Adrenal gland (tissue), 12 donors: ENCODE measurements around the gene PXDN. TPM values are rescaled to one million over a fixed set of nuclear protein-coding genes. Genes with fewer than 3 reads are reported as not detected.

Experiments
- DNase-seq, 7 donors: peaks; one replicate each; pipeline ENCODE4 v3.0.0-alpha.2; 2019 to 2020
- H3K27ac ChIP-seq, 5 donors: fragments of 200-600 bp; sonication (generic) in 4 of 5; 1 replicate in 3 of 5; 2 replicates in 2 of 5; pipeline versions ENCODE4 v1.5.1 to v1.8.0; 2016 to 2020; ENCODE audit warnings: mild to moderate bottlenecking in 1 of 5
- H3K27me3 ChIP-seq: fragments of 200-600 bp; 2 replicates; pipeline ENCODE4 v1.8.0; 2021
- H3K36me3 ChIP-seq, 2 donors: fragments of 200-600 bp; replicated peaks in 1 of 2; 1 replicate in 1 of 2; 2 replicates in 1 of 2; pipeline versions ENCODE4 v1.5.1 to v1.8.0; 2018 to 2022
- H3K4me1 ChIP-seq, 2 donors: fragments of 200-600 bp; replicated peaks in 1 of 2; 1 replicate in 1 of 2; 2 replicates in 1 of 2; pipeline versions ENCODE4 v1.5.1 to v1.8.0; 2018 to 2021
- H3K4me3 ChIP-seq, 4 donors: fragments of 200-600 bp; sonication (generic) in 3 of 4; one replicate each; pipeline ENCODE4 v1.5.1; 2016 to 2018
- H3K9me3 ChIP-seq, 3 donors: fragments of 200-600 bp; sonication (generic) in 1 of 3; replicated peaks in 1 of 3; 1 replicate in 2 of 3; 2 replicates in 1 of 3; pipeline versions ENCODE4 v1.5.1 to v1.8.0; 2016 to 2021
- CTCF ChIP-seq, 6 experiments: fragments of 450-650 bp in 4 of 6; fragments of 200-600 bp in 2 of 6; sonication (generic) in 1 of 6; IDR thresholded peaks; 1 replicate in 5 of 6; 2 replicates in 1 of 6; pipeline versions ENCODE4 v1.5.1 to v1.8.0; 2016 to 2021; ENCODE audit warnings: antibody characterized with exemption in 6 of 6, mild to moderate bottlenecking in 2 of 6, moderate library complexity in 1 of 6
- POLR2A ChIP-seq, 2 donors: fragments of 450-650 bp; IDR thresholded peaks; one replicate each; pipeline ENCODE4 v1.6.1; 2017; ENCODE audit warnings: antibody characterized with exemption in 2 of 2, mild to moderate bottlenecking in 2 of 2, moderate library complexity in 1 of 2
- WGBS, 4 donors: extraction: QIAGEN DNeasy Blood & Tissue Kit in 2 of 4; methylation state at CpG; one replicate each; pipeline versions ENCODE4 v1.1.5 to v1.1.7; 2013 to 2017; 5-methylcytosine and 5-hydroxymethylcytosine counted together
- intact Hi-C, 2 donors: fragments of 100-400 bp; cut with DNase I; formaldehyde crosslinking; loops; one replicate each; pipeline versions ENCODE4 v1.14.1 to v1.15.0; 2022 to 2023
- polyA plus RNA-seq, 3 donors: library from polyadenylated mRNA; stranded (reverse); fragments of 200-250 nt in 2 of 3; fragments of 350-450 nt in 1 of 3; fragmentation: Illumina TruSeq in 1 of 3; extraction: RNeasy Lipid Tissue Mini Kit (QIAGEN cat#74804) in 1 of 3; gene quantifications; one replicate each; pipeline ENCODE4 v1.2.3, GENCODE V29; 2013 to 2014
- total RNA-seq, 9 donors: library from RNA; depleted of rRNA in 4 of 9; stranded (reverse); fragments of >200 nt in 4 of 9; fragments of 120-200 nt in 1 of 9; fragmentation: NEBNext Ultra II Directional in 1 of 9; extraction: Animal tissue kit (Norgen Biotek cat#: 25700) in 1 of 9; gene quantifications; one replicate each; pipeline versions ENCODE4 v1.1.0 to v1.2.4, GENCODE V29; 2013 to 2023
- donor health status: healthy with polysubstance abuse.
- donor health status: Bipolar disorder and iron deficiency.
- donor health status: DM: yes; HTN: yes; CAD: no.
- donor health status: DM: no; HTN: no; CAD: no.
- donor health status: DM: no; HTN: no; CAD: no.
- donor health status: DM: yes; HTN: yes; CAD: no.

Gene PXDN
- total and polyA plus RNA-seq, 12 donors: 8.5 to 39.5 (median 22.1) TPM

- H3K36me3 ChIP-seq: no peaks in the 10 kb centered on the region
- no peak overlapping the region for H3K4me3 ChIP-seq
- no peak overlapping the region for H3K27ac ChIP-seq
- H3K27me3 ChIP-seq: no peaks in the 10 kb centered on the region
- H3K4me1 ChIP-seq: no peaks in the 10 kb centered on the region
- DNase-seq: no peak
- TF ChIP-seq POLR2A (IDR thresholded peaks at IDR 0.05) (no peak), CTCF (IDR thresholded peaks at IDR 0.05) (no peak)
- 70 to 89% (median 87%) methylated on average over 10 to 18 of the region's 18 CpGs for WGBS, 4 donors
- no peaks in the 10 kb centered on the region for H3K9me3 ChIP-seq
- intact Hi-C loops: no loop called here
These were observed 110.3 kb downstream of the PXDN start for GRCh38 chr2:1633936-1634587.

- no peaks in the 10 kb centered on the region for H3K27me3 ChIP-seq
- H3K4me1 ChIP-seq: no peaks in the 10 kb centered on the region
- DNase-seq: no peak
- TF ChIP-seq CTCF (IDR thresholded peaks at IDR 0.05) (no peak), POLR2A (IDR thresholded peaks at IDR 0.05) (no peak)
- 85 to 95% (median 89%) methylated on average over 17 of the region's 17 CpGs for WGBS, 4 donors
- no peak overlapping the region for H3K4me3 ChIP-seq
- H3K36me3 ChIP-seq: no peaks in the 10 kb centered on the region
- intact Hi-C loops: no loop called here
- no peak overlapping the region for H3K27ac ChIP-seq
- H3K9me3 ChIP-seq: no peaks in the 10 kb centered on the region
These were observed 111.1 kb downstream of the PXDN start for GRCh38 chr2:1633092-1633671.

- Histone ChIP-seq H3K9me3 (no peaks in the 10 kb centered on the region), H3K27me3 (no peaks in the 10 kb centered on the region), H3K4me3 (no peak overlapping the region), H3K27ac (no peak overlapping the region), H3K36me3 (no peaks in the 10 kb centered on the region), H3K4me1 (no peaks in the 10 kb centered on the region)
- intact Hi-C loops: no loop called here
- no peak for TF ChIP-seq CTCF (IDR thresholded peaks at IDR 0.05)
- TF ChIP-seq POLR2A (IDR thresholded peaks at IDR 0.05): no peak
- WGBS, 4 donors: 86 to 94% (median 87%) methylated on average over 6 to 13 of the region's 13 CpGs
- no peak for DNase-seq
These were observed 111.8 kb downstream of the PXDN start for GRCh38 chr2:1632510-1632909.

GRCh38 chr2:1632002-1632348 is 112.3 kb downstream of the PXDN start:
- Histone ChIP-seq H3K4me1 (no peaks in the 10 kb centered on the region), H3K9me3 (no peaks in the 10 kb centered on the region), H3K27ac (no peak overlapping the region), H3K36me3 (no peaks in the 10 kb centered on the region), H3K27me3 (no peaks in the 10 kb centered on the region), H3K4me3 (no peak overlapping the region)
- WGBS, 4 donors: 83 to 93% (median 88%) methylated on average over 6 to 7 of the region's 7 CpGs
- intact Hi-C loops: no loop called here
- DNase-seq: no peak
- TF ChIP-seq CTCF (IDR thresholded peaks at IDR 0.05): no peak
- TF ChIP-seq POLR2A (IDR thresholded peaks at IDR 0.05): no peak
